Naive thymus-derived CD4-positive, alpha-beta T cell (primary cell): ENCODE data around the gene GAS2. TPM values are rescaled to one million over a fixed set of nuclear protein-coding genes. Genes with fewer than 3 reads are reported as not detected.

ENCODE experiments used
- ATAC-seq: fragments of 150-1000 bp; cut with Tn5 transposase; 2 replicates; pipeline ENCODE4 v1.10.0; 2021; ENCODE audit warnings: mild to moderate bottlenecking, moderate library complexity
- CTCF ChIA-PET: fragments of 350-600 bp; sonication (Branson Sonifier 250); formaldehyde crosslinking; loops from one replicate; lab custom pipeline; 2021; ENCODE audit warnings: antibody characterized with exemption; lab: Charles Lee
- POLR2A ChIA-PET: fragments of 350-600 bp; sonication (Branson Sonifier 250); formaldehyde crosslinking; loops from one replicate; lab custom pipeline; 2021; ENCODE audit warnings: antibody characterized with exemption, inconsistent platforms; lab: Charles Lee
- DNase-seq, 9 donors: peaks; one replicate each; pipeline versions ENCODE4 v3.0.0 to v3.0.0-alpha.2; 2020 to 2022; ENCODE audit warnings: mixed read lengths in 1 of 9
- H3K27ac ChIP-seq: one replicate; pipeline ENCODE4 v1.7.0; 2013; ENCODE audit warnings: mild to moderate bottlenecking, low read depth, low read length, moderate library complexity
- H3K27me3 ChIP-seq, 2 donors: one replicate each; pipeline ENCODE4 v1.7.0; 2013; ENCODE audit warnings: low read length in 2 of 2, mild to moderate bottlenecking in 2 of 2, moderate library complexity in 2 of 2; ENCODE audit not compliant: control insufficient read depth in 2 of 2, insufficient read depth in 2 of 2
- H3K36me3 ChIP-seq, 3 experiments: 1 replicate in 2 of 3; 2 replicates in 1 of 3; pipeline ENCODE4 v1.7.0; 2013; ENCODE audit warnings: low read length in 3 of 3, mild to moderate bottlenecking in 3 of 3, moderate library complexity in 1 of 3; ENCODE audit not compliant: insufficient read depth in 3 of 3, control insufficient read depth in 2 of 3
- H3K4me1 ChIP-seq, 2 donors: one replicate each; pipeline ENCODE4 v1.7.0; 2013; ENCODE audit warnings: low read length in 2 of 2, mild to moderate bottlenecking in 2 of 2, moderate library complexity in 1 of 2; ENCODE audit not compliant: control insufficient read depth in 2 of 2, insufficient read depth in 2 of 2
- H3K4me3 ChIP-seq: 2 replicates; pipeline ENCODE4 v1.7.0; 2013; ENCODE audit warnings: mild to moderate bottlenecking, low read length
- H3K9me3 ChIP-seq, 3 experiments: 1 replicate in 2 of 3; 2 replicates in 1 of 3; pipeline ENCODE4 v1.7.0; 2013; ENCODE audit warnings: low read length in 3 of 3; ENCODE audit not compliant: control insufficient read depth in 2 of 3
- H3K27ac Mint-ChIP-seq, 9 donors: one replicate each; pipeline ENCODE4 v1.8.0; 2020 to 2022; ENCODE audit warnings: mixed read lengths in 9 of 9, mild to moderate bottlenecking in 8 of 9, moderate library complexity in 5 of 9, inconsistent platforms in 2 of 9
- H3K27me3 Mint-ChIP-seq, 5 donors: one replicate each; pipeline ENCODE4 v1.8.0; 2021 to 2022; ENCODE audit warnings: mixed read lengths in 5 of 5, mild to moderate bottlenecking in 1 of 5
- H3K36me3 Mint-ChIP-seq, 5 donors: one replicate each; pipeline ENCODE4 v1.8.0; 2020 to 2022; ENCODE audit warnings: mixed read lengths in 5 of 5, mild to moderate bottlenecking in 3 of 5, inconsistent platforms in 1 of 5
- H3K4me1 Mint-ChIP-seq, 7 donors: one replicate each; pipeline ENCODE4 v1.8.0; 2020 to 2022; ENCODE audit warnings: mixed read lengths in 7 of 7, mild to moderate bottlenecking in 3 of 7, inconsistent platforms in 1 of 7
- H3K4me3 Mint-ChIP-seq, 10 donors: one replicate each; pipeline ENCODE4 v1.8.0; 2020 to 2022; ENCODE audit warnings: mild to moderate bottlenecking in 10 of 10, mixed read lengths in 10 of 10, moderate library complexity in 6 of 10, inconsistent platforms in 2 of 10
- H3K9me3 Mint-ChIP-seq, 11 donors: one replicate each; pipeline ENCODE4 v1.8.0; 2020 to 2022; ENCODE audit warnings: mixed read lengths in 11 of 11, mild to moderate bottlenecking in 4 of 11, inconsistent platforms in 1 of 11, moderate library complexity in 1 of 11
- intact Hi-C, 2 donors: fragments of 100-400 bp; cut with micrococcal nuclease; formaldehyde crosslinking; loops; one replicate each; pipeline ENCODE4 v1.15.1; 2023
- polyA plus RNA-seq, 2 donors: library from polyadenylated mRNA; unstranded; fragments of 300-500 nt; fragmentation: Illumina TruSeq; gene quantifications; one replicate each; pipeline ENCODE4 v1.2.3, GENCODE V29; 2021
- total RNA-seq, 6 experiments: library from RNA in 5 of 6; stranded (reverse) in 5 of 6; gene quantifications; 1 replicate in 5 of 6; 2 replicates in 1 of 6; pipeline ENCODE4 v1.2.3 and lab custom pipeline; 2021 to 2026

Gene GAS2
- total and polyA plus RNA-seq, 7 experiments from 2014 or later = 2.2 to 5.6 (median 4.2) TPM

- Histone ChIP-seq H3K36me3 (no peaks in the 10 kb centered on the region), H3K4me1 (no peaks in the 10 kb centered on the region), H3K27me3 (no peaks in the 10 kb centered on the region), H3K4me3 (no peak overlapping the region), H3K9me3 (no peaks in the 10 kb centered on the region), H3K27ac (no peak overlapping the region)
- H3K27me3 Mint-ChIP-seq = peaks cover 0 to 3% (median 0%) of the 10 kb centered on the region in 5 donors
- DNase-seq (no peak), ATAC-seq (no peak)
- H3K4me1 Mint-ChIP-seq = peaks cover 0 to 2% (median 0%) of the 10 kb centered on the region in 7 donors
- no peak overlapping the region for H3K27ac Mint-ChIP-seq
- CTCF ChIA-PET = interaction anchor here (0.7 to 1.4 kb wide), 2 partner anchors 12 to 58 kb away, joined by 3 to 6 read pairs; no protein-coding TSS in a partner anchor
- no peaks in the 10 kb centered on the region for H3K36me3 Mint-ChIP-seq
- H3K9me3 Mint-ChIP-seq = no peaks in the 10 kb centered on the region
- POLR2A ChIA-PET = no interaction called here
- no peak overlapping the region for H3K4me3 Mint-ChIP-seq
- intact Hi-C loops = no loop called here
These were observed 62.4 kb downstream of the GAS2 start for GRCh38 chr11:22728600-22729389.

GRCh38 chr11:22730319-22730718, 63.9 kb downstream of the GAS2 start:
- H3K27ac Mint-ChIP-seq = no peak overlapping the region
- H3K27me3 ChIP-seq = no peaks in the 10 kb centered on the region
- ATAC-seq (peak; percentile 41), DNase-seq (peak in 6 of 9 donors; percentile 17 to 50 (median 22))
- ChIA-PET CTCF (interaction anchor here (0.9 to 1.2 kb wide), 2 partner anchors 58 to 59 kb away, joined by 3 to 5 read pairs; no protein-coding TSS in a partner anchor), POLR2A (no interaction called here)
- no peak overlapping the region for H3K4me3 ChIP-seq
- no peaks in the 10 kb centered on the region for H3K9me3 ChIP-seq
- H3K27ac ChIP-seq = no peak overlapping the region
- H3K4me3 Mint-ChIP-seq = no peak overlapping the region
- H3K4me1 Mint-ChIP-seq = no peaks in the 10 kb centered on the region
- no peaks in the 10 kb centered on the region for H3K4me1 ChIP-seq
- H3K9me3 Mint-ChIP-seq = no peaks in the 10 kb centered on the region
- no peaks in the 10 kb centered on the region for H3K36me3 Mint-ChIP-seq
- intact Hi-C loops = loop anchor here (1.0 kb wide), 5 partner anchors 57 to 396 kb away; partner anchors contain the start of gene FANCF (in 1 of the 2)
- no peaks in the 10 kb centered on the region for H3K36me3 ChIP-seq
- H3K27me3 Mint-ChIP-seq = peaks cover 0 to 3% (median 0%) of the 10 kb centered on the region in 5 donors

- no peak overlapping the region for H3K27ac Mint-ChIP-seq
- Histone ChIP-seq H3K27ac (no peak overlapping the region), H3K36me3 (no peaks in the 10 kb centered on the region), H3K9me3 (no peaks in the 10 kb centered on the region), H3K27me3 (peaks cover 0 to 5% of the 10 kb centered on the region in 2 donors), H3K4me3 (no peak overlapping the region), H3K4me1 (no peaks in the 10 kb centered on the region)
- H3K4me1 Mint-ChIP-seq = no peaks in the 10 kb centered on the region
- DNase-seq (no peak), ATAC-seq (no peak)
- intact Hi-C loops = no loop called here
- ChIA-PET CTCF (interaction anchor here (0.6 kb wide), 1 partner anchor 121 kb away, joined by 3 read pairs; no protein-coding TSS in a partner anchor), POLR2A (no interaction called here)
- H3K36me3 Mint-ChIP-seq = no peaks in the 10 kb centered on the region
- H3K27me3 Mint-ChIP-seq = peaks cover 0 to 5% (median 5%) of the 10 kb centered on the region in 5 donors
- H3K4me3 Mint-ChIP-seq = no peak overlapping the region
- no peaks in the 10 kb centered on the region for H3K9me3 Mint-ChIP-seq
These were observed 66.2 kb downstream of the GAS2 start for GRCh38 chr11:22732588-22732987.

GRCh38 chr11:22733475-22734248, 67.3 kb downstream of the GAS2 start:
- Histone ChIP-seq H3K27me3 (peaks cover 0 to 5% of the 10 kb centered on the region in 2 donors), H3K4me3 (no peak overlapping the region), H3K36me3 (no peaks in the 10 kb centered on the region), H3K4me1 (no peaks in the 10 kb centered on the region), H3K27ac (no peak overlapping the region), H3K9me3 (no peaks in the 10 kb centered on the region)
- intact Hi-C loops = no loop called here
- Mint-ChIP-seq H3K27ac (no peak overlapping the region), H3K27me3 (peaks cover 0 to 5% (median 5%) of the 10 kb centered on the region in 5 donors), H3K36me3 (no peaks in the 10 kb centered on the region), H3K4me3 (no peak overlapping the region), H3K4me1 (no peaks in the 10 kb centered on the region), H3K9me3 (no peaks in the 10 kb centered on the region)
- ChIA-PET CTCF (no interaction called here), POLR2A (no interaction called here)
- ATAC-seq (no peak), DNase-seq (no peak)

GRCh38 chr11:22734628-22735345, 68.4 kb downstream of the GAS2 start:
- ChIA-PET POLR2A (no interaction called here), CTCF (no interaction called here)
- Mint-ChIP-seq H3K4me1 (no peaks in the 10 kb centered on the region), H3K9me3 (no peaks in the 10 kb centered on the region), H3K27ac (no peak overlapping the region), H3K4me3 (no peak overlapping the region), H3K27me3 (peaks cover 0 to 5% (median 4%) of the 10 kb centered on the region in 5 donors), H3K36me3 (no peaks in the 10 kb centered on the region)
- Histone ChIP-seq H3K36me3 (no peaks in the 10 kb centered on the region), H3K9me3 (no peaks in the 10 kb centered on the region), H3K4me1 (no peaks in the 10 kb centered on the region), H3K27me3 (peaks cover 0 to 5% of the 10 kb centered on the region in 2 donors), H3K4me3 (no peak overlapping the region), H3K27ac (no peak overlapping the region)
- intact Hi-C loops = no loop called here
- DNase-seq (no peak), ATAC-seq (peak; percentile 55)

- intact Hi-C loops = no loop called here
These were observed 75.8 kb downstream of the GAS2 start for GRCh38 chr11:22742157-22742613.

More at GRCh38 chr11:22742157-22742613, 75.8 kb downstream of the GAS2 start:
- CTCF ChIA-PET = no interaction called here
- Mint-ChIP-seq H3K36me3 (no peaks in the 10 kb centered on the region), H3K27me3 (peaks cover 4 to 25% (median 16%) of the 10 kb centered on the region in 5 donors), H3K9me3 (peaks cover 0 to 2% (median 0%) of the 10 kb centered on the region in 11 donors), H3K4me1 (no peaks in the 10 kb centered on the region), H3K4me3 (no peak overlapping the region), H3K27ac (no peak overlapping the region)
- Histone ChIP-seq H3K9me3 (no peaks in the 10 kb centered on the region), H3K27ac (no peak overlapping the region), H3K4me1 (no peaks in the 10 kb centered on the region), H3K27me3 (no peaks in the 10 kb centered on the region), H3K36me3 (no peaks in the 10 kb centered on the region), H3K4me3 (no peak overlapping the region)
- POLR2A ChIA-PET = interaction anchor here (0.7 kb wide), 1 partner anchor 28 kb away, joined by 3 read pairs; no protein-coding TSS in a partner anchor
- ATAC-seq (no peak), DNase-seq (no peak)
